Measurements from ENCODE around the gene CNN3. TPM values are rescaled to one million over a fixed set of nuclear protein-coding genes. Genes with fewer than 3 reads are reported as not detected.
A peak's percentile ranks its signal among the peaks of the same experiment; 100 is the strongest.

The CNN3 gene
- total and polyA plus RNA-seq, 8 donors: 70.0 to 353 (median 133) TPM

DNA sequence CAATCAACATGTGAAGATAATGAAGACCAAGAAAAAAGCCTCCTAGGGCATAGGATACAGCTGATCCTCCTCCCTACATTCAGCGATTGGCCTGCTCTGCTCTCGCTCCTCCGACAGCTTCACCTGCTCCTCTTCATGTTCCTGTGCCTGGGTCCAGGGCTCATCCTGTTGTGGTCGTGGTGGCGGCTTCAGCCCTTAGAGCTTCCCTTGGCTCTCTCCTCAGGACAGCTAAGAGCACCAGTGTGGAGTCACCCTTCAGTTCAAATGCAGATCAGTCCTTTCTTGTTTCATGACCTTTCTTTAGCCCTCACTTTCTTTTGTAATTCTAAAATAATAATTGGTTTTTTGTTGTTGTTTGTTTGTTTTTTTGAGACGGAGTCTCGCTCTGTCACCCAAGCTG lies 18.7 kb downstream of the CNN3 start:
- 91 to 96% (median 94%) methylated on average over 7 of the region's 7 CpGs for WGBS, 5 donors
- Histone ChIP-seq H3K4me1 (peaks cover 13 to 93% (median 56%) of the 10 kb centered on the region in 4 donors), H3K9me3 (no peaks in the 10 kb centered on the region), H3K27me3 (no peaks in the 10 kb centered on the region), H3K4me3 (no peak overlapping the region), H3K27ac (peak overlapping the region in 1 of 5 donors; percentile 0), H3K36me3 (peaks cover 0 to 17% (median 0%) of the 10 kb centered on the region in 4 donors)
- intact Hi-C loops (cut with DNase I; ENCODE audit: low total_unique reads): no loop called here
- TF ChIP-seq POLR2A (IDR thresholded peaks at IDR 0.05) (no peak), EP300 (IDR thresholded peaks at IDR 0.05) (no peak), POLR2AphosphoS5 (IDR thresholded peaks at IDR 0.05) (no peak)
- TF ChIP-seq, protein P1, sequence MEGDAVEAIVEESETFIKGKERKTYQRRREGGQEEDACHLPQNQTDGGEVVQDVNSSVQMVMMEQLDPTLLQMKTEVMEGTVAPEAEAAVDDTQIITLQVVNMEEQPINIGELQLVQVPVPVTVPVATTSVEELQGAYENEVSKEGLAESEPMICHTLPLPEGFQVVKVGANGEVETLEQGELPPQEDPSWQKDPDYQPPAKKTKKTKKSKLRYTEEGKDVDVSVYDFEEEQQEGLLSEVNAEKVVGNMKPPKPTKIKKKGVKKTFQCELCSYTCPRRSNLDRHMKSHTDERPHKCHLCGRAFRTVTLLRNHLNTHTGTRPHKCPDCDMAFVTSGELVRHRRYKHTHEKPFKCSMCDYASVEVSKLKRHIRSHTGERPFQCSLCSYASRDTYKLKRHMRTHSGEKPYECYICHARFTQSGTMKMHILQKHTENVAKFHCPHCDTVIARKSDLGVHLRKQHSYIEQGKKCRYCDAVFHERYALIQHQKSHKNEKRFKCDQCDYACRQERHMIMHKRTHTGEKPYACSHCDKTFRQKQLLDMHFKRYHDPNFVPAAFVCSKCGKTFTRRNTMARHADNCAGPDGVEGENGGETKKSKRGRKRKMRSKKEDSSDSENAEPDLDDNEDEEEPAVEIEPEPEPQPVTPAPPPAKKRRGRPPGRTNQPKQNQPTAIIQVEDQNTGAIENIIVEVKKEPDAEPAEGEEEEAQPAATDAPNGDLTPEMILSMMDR (IDR thresholded peaks at IDR 0.05): no peak
- DNase-seq: no peak

DNA sequence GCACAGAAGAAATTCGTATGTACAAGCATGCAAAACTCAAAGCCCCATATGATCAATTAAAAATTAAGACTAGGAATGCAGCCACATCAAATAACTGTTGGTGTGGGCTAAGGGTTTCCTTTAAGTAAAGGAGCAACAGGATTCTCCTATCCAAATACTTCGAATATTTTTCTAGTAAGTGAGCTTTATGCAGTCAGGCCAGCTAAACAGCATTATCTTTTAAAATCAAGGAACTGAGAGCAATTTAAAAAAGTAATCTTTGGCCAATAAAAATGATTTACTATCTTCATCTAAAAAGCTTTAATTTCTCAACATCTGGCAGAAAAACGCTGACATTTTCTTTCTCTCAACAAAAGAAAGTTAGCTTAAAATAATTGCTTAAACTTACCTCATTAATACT lies 19.8 kb downstream of the CNN3 start:
- no peak for DNase-seq
- Histone ChIP-seq H3K36me3 (peaks cover 0 to 28% (median 5%) of the 10 kb centered on the region in 4 donors), H3K27me3 (no peaks in the 10 kb centered on the region), H3K4me1 (peaks cover 8 to 89% (median 57%) of the 10 kb centered on the region in 4 donors), H3K9me3 (no peaks in the 10 kb centered on the region), H3K4me3 (no peak overlapping the region), H3K27ac (peak overlapping the region in 1 of 5 donors; percentile 7)
- intact Hi-C loops (cut with DNase I; ENCODE audit: low total_unique reads): no loop called here
- TF ChIP-seq POLR2AphosphoS5 (IDR thresholded peaks at IDR 0.05) (no peak), POLR2A (IDR thresholded peaks at IDR 0.05) (no peak), EP300 (IDR thresholded peaks at IDR 0.05) (no peak)
- TF ChIP-seq, protein P1 (IDR thresholded peaks at IDR 0.05): no peak
- WGBS, 5 donors: 69 to 81% (median 75%) methylated on average over 3 of the region's 3 CpGs

DNA sequence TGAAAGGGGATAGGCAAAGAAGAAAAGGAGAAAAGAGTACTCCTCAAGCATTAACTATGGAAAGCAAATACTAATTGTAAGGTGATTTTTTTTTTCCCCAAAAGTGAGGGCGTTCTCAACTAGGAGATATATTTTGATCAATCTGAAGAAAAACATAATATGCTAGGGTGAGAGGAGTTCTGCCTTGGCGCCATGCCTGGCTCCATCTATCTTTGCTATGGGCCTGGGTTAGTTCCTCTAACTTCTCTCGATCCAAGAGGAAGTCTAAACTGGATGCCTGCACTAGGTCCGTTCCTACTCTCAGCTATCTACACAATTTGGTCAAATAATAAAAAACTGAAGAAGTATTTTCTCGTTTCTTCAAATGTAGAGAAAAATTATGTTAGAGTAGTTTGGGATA lies 20.5 kb downstream of the CNN3 start:
- peak overlapping the region in 1 of 5 donors; percentile 7 for H3K27ac ChIP-seq
- WGBS, 5 donors: 68 to 86% (median 77%) methylated on average over 5 of the region's 5 CpGs
- DNase-seq: no peak
- intact Hi-C loops (cut with DNase I; ENCODE audit: low total_unique reads): no loop called here
- H3K36me3 ChIP-seq: peaks cover 4 to 35% (median 12%) of the 10 kb centered on the region in 4 donors
- no peak overlapping the region for H3K4me3 ChIP-seq
- no peaks in the 10 kb centered on the region for H3K9me3 ChIP-seq
- TF ChIP-seq, protein P1 (IDR thresholded peaks at IDR 0.05): no peak
- TF ChIP-seq POLR2AphosphoS5 (IDR thresholded peaks at IDR 0.05) (no peak), POLR2A (IDR thresholded peaks at IDR 0.05) (no peak), EP300 (IDR thresholded peaks at IDR 0.05) (no peak)
- no peaks in the 10 kb centered on the region for H3K27me3 ChIP-seq
- peaks cover 8 to 86% (median 53%) of the 10 kb centered on the region in 4 donors for H3K4me1 ChIP-seq

DNA sequence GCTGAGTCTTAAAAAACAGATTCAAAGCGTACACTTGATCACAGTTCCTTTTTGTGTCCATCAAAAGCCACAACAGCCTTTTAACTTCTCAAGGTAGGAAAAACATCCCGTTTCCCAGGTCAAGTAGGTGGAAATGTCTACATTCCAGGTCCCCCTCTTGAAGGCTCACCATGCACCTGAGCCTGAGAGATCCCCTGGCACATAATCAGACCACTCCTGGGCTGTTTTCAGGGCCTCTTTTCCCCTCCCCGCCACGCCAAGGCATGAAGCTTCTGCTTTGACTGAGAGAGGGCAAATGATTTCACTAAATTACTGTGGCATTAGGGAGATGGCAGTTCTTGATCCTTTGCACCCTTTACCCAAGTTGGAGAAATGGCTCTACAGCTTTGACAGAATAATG lies 21.7 kb downstream of the CNN3 start:
- WGBS, 5 donors: 86 to 92% (median 88%) methylated on average over 4 of the region's 4 CpGs
- intact Hi-C loops (cut with DNase I; ENCODE audit: low total_unique reads): no loop called here
- TF ChIP-seq POLR2A (IDR thresholded peaks at IDR 0.05) (no peak), EP300 (IDR thresholded peaks at IDR 0.05) (no peak), POLR2AphosphoS5 (IDR thresholded peaks at IDR 0.05) (no peak)
- TF ChIP-seq, protein P1 (IDR thresholded peaks at IDR 0.05): no peak

More for the DNA sequence above, 21.7 kb downstream of the CNN3 start:
- Histone ChIP-seq H3K27me3 (no peaks in the 10 kb centered on the region), H3K4me1 (peaks cover 8 to 81% (median 47%) of the 10 kb centered on the region in 4 donors), H3K36me3 (peaks cover 4 to 46% (median 21%) of the 10 kb centered on the region in 4 donors), H3K27ac (peak overlapping the region in 1 of 5 donors; percentile 67), H3K9me3 (no peaks in the 10 kb centered on the region), H3K4me3 (no peak overlapping the region)
- no peak for DNase-seq
